Glutamatergic neuron (in vitro differentiated cells): ENCODE measurements around the gene MED25. TPM values are rescaled to one million over a fixed set of nuclear protein-coding genes. Genes with fewer than 3 reads are reported as not detected.

ENCODE experiments used
- DNase-seq: peaks from one replicate; pipeline ENCODE4 v3.0.0; 2022
- H3K27ac Mint-ChIP-seq: one replicate; pipeline ENCODE4 v1.8.0; 2020; ENCODE audit warnings: mild to moderate bottlenecking, mixed read lengths, inconsistent platforms; ENCODE audit not compliant: unreplicated experiment
- H3K27me3 Mint-ChIP-seq: one replicate; pipeline ENCODE4 v1.8.0; 2020; ENCODE audit warnings: mild to moderate bottlenecking, moderate library complexity, mixed read lengths, inconsistent platforms; ENCODE audit not compliant: unreplicated experiment
- H3K36me3 Mint-ChIP-seq: one replicate; pipeline ENCODE4 v1.8.0; 2020; ENCODE audit warnings: mild to moderate bottlenecking, mixed read lengths, inconsistent platforms; ENCODE audit not compliant: unreplicated experiment
- H3K4me1 Mint-ChIP-seq: one replicate; pipeline ENCODE4 v1.8.0; 2020; ENCODE audit warnings: mild to moderate bottlenecking, low read depth, mixed read lengths, inconsistent platforms; ENCODE audit not compliant: unreplicated experiment
- H3K4me3 Mint-ChIP-seq: one replicate; pipeline ENCODE4 v1.8.0; 2020; ENCODE audit warnings: mild to moderate bottlenecking, mixed read lengths, inconsistent platforms; ENCODE audit not compliant: unreplicated experiment
- H3K9me3 Mint-ChIP-seq: one replicate; pipeline ENCODE4 v1.8.0; 2020; ENCODE audit warnings: mild to moderate bottlenecking, moderate library complexity, mixed read lengths, inconsistent platforms; ENCODE audit not compliant: unreplicated experiment
- total RNA-seq: library from RNA; stranded (reverse); fragmentation: NEBNext Ultra II Directional; extraction: Animal tissue kit (Norgen Biotek cat#: 25700); gene quantifications from one replicate; pipeline ENCODE4 v1.2.1, GENCODE V29; 2021; ENCODE audit not compliant: unreplicated experiment
- TF ChIP-seq, protein P1 (sequence below): fragments of 200-600 bp; sonication (generic); IDR thresholded peaks from one replicate; pipeline ENCODE4 v1.5.0; 2021; ENCODE audit not compliant: partially characterized antibody, unreplicated experiment

MED25 gene
- total RNA-seq, 1 donor from 2014 or later = 51.0 TPM

DNA sequence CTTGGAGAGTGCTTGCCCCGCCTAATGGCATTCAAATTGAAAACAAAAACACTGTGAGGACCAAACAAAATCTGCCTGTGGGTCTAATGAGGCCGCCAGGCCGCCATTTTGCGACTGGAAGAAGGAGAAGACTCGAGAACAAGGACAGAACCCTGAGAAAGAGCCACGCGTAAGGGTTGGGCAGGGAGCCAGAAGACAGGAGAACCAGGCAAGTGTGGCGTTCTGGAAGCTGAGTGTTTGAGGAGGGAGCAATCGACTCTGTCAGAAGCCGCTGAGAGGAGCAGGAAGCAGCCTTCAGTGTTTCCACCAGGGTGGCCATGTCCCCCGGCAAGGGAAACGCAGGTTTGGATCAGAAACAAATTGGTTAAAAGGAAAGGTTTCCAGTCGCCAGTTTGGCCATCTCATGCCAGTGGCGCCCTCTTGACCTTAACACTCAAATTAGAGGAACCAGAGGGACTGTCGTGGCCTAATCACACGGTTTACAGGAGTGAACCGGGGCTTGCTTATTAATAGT is 22.7 kb downstream of the MED25 start:
- TF ChIP-seq, protein P1, sequence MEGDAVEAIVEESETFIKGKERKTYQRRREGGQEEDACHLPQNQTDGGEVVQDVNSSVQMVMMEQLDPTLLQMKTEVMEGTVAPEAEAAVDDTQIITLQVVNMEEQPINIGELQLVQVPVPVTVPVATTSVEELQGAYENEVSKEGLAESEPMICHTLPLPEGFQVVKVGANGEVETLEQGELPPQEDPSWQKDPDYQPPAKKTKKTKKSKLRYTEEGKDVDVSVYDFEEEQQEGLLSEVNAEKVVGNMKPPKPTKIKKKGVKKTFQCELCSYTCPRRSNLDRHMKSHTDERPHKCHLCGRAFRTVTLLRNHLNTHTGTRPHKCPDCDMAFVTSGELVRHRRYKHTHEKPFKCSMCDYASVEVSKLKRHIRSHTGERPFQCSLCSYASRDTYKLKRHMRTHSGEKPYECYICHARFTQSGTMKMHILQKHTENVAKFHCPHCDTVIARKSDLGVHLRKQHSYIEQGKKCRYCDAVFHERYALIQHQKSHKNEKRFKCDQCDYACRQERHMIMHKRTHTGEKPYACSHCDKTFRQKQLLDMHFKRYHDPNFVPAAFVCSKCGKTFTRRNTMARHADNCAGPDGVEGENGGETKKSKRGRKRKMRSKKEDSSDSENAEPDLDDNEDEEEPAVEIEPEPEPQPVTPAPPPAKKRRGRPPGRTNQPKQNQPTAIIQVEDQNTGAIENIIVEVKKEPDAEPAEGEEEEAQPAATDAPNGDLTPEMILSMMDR = no peak
- no peaks in the 10 kb centered on the region for H3K4me1 Mint-ChIP-seq
- H3K4me3 Mint-ChIP-seq = no peak overlapping the region
- H3K27ac Mint-ChIP-seq = no peak overlapping the region
- H3K36me3 Mint-ChIP-seq = peaks cover 20% of the 10 kb centered on the region
- peaks cover 4% of the 10 kb centered on the region for H3K27me3 Mint-ChIP-seq
- no peaks in the 10 kb centered on the region for H3K9me3 Mint-ChIP-seq
- no peak for DNase-seq

DNA sequence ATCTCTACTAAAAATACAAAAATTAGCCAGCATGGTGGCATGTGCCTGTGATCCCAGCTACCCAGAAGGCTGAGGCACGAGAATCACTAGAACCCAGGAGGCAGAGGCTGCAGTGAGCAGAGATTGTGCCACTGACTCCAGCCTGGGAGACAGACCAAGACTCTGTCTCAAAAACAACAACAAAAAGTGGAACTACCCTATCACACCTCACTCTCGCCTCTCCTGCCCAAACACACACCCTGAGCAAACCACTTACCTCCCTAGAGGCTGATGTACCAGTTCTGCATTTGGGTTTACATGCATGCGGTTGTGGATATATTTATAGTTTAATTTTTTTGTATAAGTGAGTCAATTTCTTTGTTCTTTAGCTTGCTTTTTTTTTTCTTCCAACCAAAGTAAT is 25.2 kb downstream of the MED25 start:
- H3K27ac Mint-ChIP-seq = no peak overlapping the region
- no peaks in the 10 kb centered on the region for H3K9me3 Mint-ChIP-seq
- H3K36me3 Mint-ChIP-seq = peaks cover 11% of the 10 kb centered on the region
- no peak for DNase-seq
- no peaks in the 10 kb centered on the region for H3K4me1 Mint-ChIP-seq
- no peak overlapping the region for H3K4me3 Mint-ChIP-seq
- TF ChIP-seq, protein P1 = no peak
- H3K27me3 Mint-ChIP-seq = peaks cover 3% of the 10 kb centered on the region

DNA sequence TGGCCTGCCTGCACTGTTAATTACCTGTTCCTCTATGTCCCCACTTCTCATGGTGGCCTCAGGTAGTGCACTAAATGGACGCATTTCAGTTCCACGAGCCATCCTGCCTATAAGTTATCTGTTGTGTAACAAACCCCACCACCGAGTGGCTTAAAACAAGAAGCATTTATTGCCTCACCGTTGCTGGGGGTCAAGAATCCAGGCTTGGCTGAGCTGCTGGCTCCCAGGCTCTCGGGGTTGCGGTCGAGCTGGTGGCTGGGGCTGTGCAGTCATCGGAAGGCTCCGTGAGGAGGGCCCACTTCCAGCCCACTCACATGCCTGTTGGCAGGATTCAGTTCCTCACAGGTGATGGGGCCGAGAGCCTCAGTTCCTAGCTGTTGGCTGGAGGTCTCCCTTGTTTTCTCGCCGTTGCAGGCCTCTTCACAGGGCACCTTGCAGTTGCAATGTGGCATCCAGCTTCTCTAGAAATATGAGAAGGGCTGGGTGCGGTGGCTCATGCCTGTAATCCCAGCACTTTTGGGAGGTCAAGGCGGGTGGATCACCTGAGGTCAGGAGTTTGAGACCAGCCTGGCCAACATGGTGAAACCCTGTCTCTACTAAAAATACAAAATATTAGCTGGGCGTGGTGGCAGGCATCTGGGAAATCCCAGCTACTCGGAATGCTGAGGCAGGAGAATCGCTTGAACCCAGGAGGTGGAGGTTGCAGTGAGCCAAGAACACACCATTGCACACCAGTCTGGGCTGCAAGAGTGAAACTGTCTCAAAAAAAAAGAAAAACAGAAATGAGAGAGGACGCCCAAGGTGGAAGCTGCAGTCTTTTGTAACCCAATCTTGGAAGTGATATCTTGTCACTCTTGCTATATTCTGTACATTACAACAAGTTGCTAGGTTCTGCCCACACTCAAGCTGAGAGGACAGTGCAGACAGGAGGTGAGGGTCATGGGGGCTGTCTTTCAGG is 26.3 kb downstream of the MED25 start:
- TF ChIP-seq, protein P1 = no peak
- H3K4me1 Mint-ChIP-seq = no peaks in the 10 kb centered on the region
- H3K36me3 Mint-ChIP-seq = no peaks in the 10 kb centered on the region
- no peak overlapping the region for H3K4me3 Mint-ChIP-seq
- DNase-seq = no peak
- H3K27ac Mint-ChIP-seq = no peak overlapping the region
- H3K9me3 Mint-ChIP-seq = no peaks in the 10 kb centered on the region
- H3K27me3 Mint-ChIP-seq = peaks cover 2% of the 10 kb centered on the region

DNA sequence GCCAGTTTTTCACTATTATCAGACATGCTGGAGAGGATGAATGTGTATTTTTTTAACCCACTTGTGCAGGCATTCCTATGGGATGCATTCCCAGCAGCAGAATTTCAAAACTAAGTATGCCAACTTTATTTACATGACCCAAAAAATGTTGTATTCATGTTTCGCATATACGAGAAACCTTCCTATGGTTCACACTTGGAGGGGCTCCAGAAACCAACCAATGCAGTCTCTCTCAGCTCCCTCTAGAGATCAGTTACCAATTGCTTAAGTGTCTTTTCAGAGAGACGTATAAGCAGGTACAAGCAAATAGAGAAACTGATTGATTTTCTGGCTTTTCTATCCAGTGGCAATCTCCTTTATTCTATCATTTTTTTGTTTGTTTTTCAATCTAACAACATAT is 27.3 kb downstream of the MED25 start:
- Mint-ChIP-seq H3K4me3 (no peak overlapping the region), H3K27ac (no peak overlapping the region), H3K4me1 (peaks cover 6% of the 10 kb centered on the region), H3K36me3 (peaks cover 5% of the 10 kb centered on the region), H3K9me3 (peaks cover 4% of the 10 kb centered on the region), H3K27me3 (peaks cover 4% of the 10 kb centered on the region)
- TF ChIP-seq, protein P1 = no peak
- no peak for DNase-seq

DNA sequence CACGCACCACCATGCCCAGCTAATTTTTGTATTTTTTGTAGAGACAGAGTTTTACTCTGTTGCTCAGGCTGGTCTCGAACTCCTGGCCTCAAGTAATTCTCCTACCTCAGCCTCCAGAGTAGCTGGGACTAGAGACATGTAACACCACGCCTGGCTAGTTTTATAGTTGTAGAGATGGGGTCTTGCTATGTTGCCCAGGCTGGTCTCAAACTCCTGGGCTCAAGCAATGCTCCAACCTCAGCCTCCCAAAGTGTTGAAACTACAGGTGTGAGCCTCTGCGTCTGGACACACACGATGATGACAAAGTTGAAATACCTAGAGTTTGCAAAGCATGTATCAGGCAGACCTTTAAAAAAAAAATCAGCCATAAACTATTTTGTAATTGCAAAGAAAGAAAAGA is 28.3 kb downstream of the MED25 start:
- no peak overlapping the region for H3K27ac Mint-ChIP-seq
- H3K4me3 Mint-ChIP-seq = no peak overlapping the region

More for the DNA sequence above, 28.3 kb downstream of the MED25 start:
- Mint-ChIP-seq H3K9me3 (peaks cover 6% of the 10 kb centered on the region), H3K4me1 (peaks cover 6% of the 10 kb centered on the region), H3K27me3 (peaks cover 2% of the 10 kb centered on the region), H3K36me3 (peaks cover 5% of the 10 kb centered on the region)
- no peak for DNase-seq
- TF ChIP-seq, protein P1 = no peak
